NT2/D1 (cell line): ENCODE results near the gene EFNA3.

ENCODE experiments used
- SUZ12 ChIP-seq: IDR thresholded peaks from 2 replicates; pipeline ENCODE4 v1.6.1; 2011; ENCODE audit not compliant: insufficient read length, insufficient read depth; ENCODE audit errors: extremely low read depth
- YY1 ChIP-seq: IDR thresholded peaks from 2 replicates; pipeline ENCODE4 v1.6.1; 2011; ENCODE audit not compliant: insufficient read length, insufficient read depth

DNA sequence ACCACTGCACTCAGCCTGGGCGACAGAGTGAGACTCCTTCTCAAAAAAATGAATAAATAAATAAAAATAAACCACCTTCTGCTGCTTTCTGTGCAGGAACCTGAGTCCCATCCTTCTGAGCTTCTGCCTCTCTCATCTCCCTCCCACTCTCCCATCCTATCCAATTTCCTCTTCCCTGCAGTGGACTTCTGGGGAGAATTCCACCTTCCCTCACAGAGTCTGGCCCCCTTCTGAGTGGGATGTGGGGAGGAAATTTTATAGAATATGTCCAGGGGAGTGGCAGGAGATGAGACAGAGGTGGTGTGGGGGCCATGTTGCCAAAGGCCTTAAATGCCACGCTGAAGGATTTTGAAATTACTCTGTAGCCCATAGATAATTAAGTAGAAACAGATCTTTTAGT lies 43.7 kb downstream of the EFNA3 start:
- TF ChIP-seq YY1: no peak
- no peak for TF ChIP-seq SUZ12
